Upper lobe of left lung (tissue), 6 donors: ENCODE measurements around the gene KDM2B. TPM values are rescaled to one million over a fixed set of nuclear protein-coding genes. Genes with fewer than 3 reads are reported as not detected.

Source experiments
- ATAC-seq, 2 donors: fragments of 200-7000 bp; cut with Tn5 transposase; one replicate each; pipeline ENCODE4 v1.9.1; 2022; ENCODE audit warnings: mild to moderate bottlenecking in 2 of 2, moderate library complexity in 2 of 2; ENCODE audit not compliant: low FRiP score in 2 of 2
- DNase-seq, 2 donors: peaks; one replicate each; pipeline ENCODE4 v3.0.0-alpha.2; 2019 to 2020
- H3K27ac ChIP-seq, 4 donors: fragments of 200-600 bp; sonication (generic); one replicate each; pipeline ENCODE4 v1.5.1; 2016 to 2019
- H3K27me3 ChIP-seq, 4 donors: fragments of 200-600 bp; sonication (generic); one replicate each; pipeline ENCODE4 v1.5.1; 2017 to 2019
- H3K36me3 ChIP-seq, 4 donors: fragments of 200-600 bp; sonication (generic); one replicate each; pipeline ENCODE4 v1.5.1; 2016 to 2019
- H3K4me1 ChIP-seq, 4 donors: fragments of 200-600 bp; sonication (generic); one replicate each; pipeline ENCODE4 v1.5.1; 2018 to 2019
- H3K4me3 ChIP-seq, 4 donors: fragments of 200-600 bp; sonication (generic); one replicate each; pipeline ENCODE4 v1.5.1; 2017 to 2019; ENCODE audit warnings: mild to moderate bottlenecking in 2 of 4, moderate library complexity in 1 of 4
- H3K9me3 ChIP-seq, 4 donors: fragments of 200-600 bp; sonication (generic); one replicate each; pipeline ENCODE4 v1.5.1; 2018 to 2019
- EP300 ChIP-seq, 4 donors: sonication (generic); formaldehyde crosslinking; IDR thresholded peaks; one replicate each; pipeline ENCODE4 v1.5.1; 2017; ENCODE audit warnings: antibody characterized with exemption in 4 of 4, control low read depth in 2 of 4
- POLR2A ChIP-seq, 4 donors: fragments of 450-650 bp; IDR thresholded peaks; one replicate each; pipeline ENCODE4 v1.5.1; 2016 to 2017; ENCODE audit warnings: antibody characterized with exemption in 4 of 4, mild to moderate bottlenecking in 2 of 4
- POLR2AphosphoS5 ChIP-seq, 2 donors: sonication (generic); formaldehyde crosslinking; IDR thresholded peaks; one replicate each; pipeline ENCODE4 v1.5.1; 2017; ENCODE audit warnings: antibody characterized with exemption in 2 of 2
- WGBS, 2 donors: methylation state at CpG; one replicate each; pipeline ENCODE4 v1.1.5; 2017 to 2018; 5-methylcytosine and 5-hydroxymethylcytosine counted together
- total RNA-seq, 6 donors: library from RNA; depleted of rRNA in 4 of 6; stranded (reverse); fragments of >200 nt in 4 of 6; gene quantifications; one replicate each; pipeline versions ENCODE4 v1.1.0 to v1.2.1, GENCODE V29; 2016 to 2021
- TF ChIP-seq, protein P1 (sequence below), 6 experiments: fragments of 450-650 bp in 4 of 6; fragments of 200-600 bp in 2 of 6; sonication (generic) in 2 of 6; IDR thresholded peaks; one replicate each; pipeline ENCODE4 v1.5.1; 2016 to 2019; ENCODE audit warnings: antibody characterized with exemption in 6 of 6
- donor health status: DM: no; HTN: no; CAD: no; lungs with moderate emphysema.
- donor health status: DM: no; HTN: yes; CAD: no; lungs with severe emphysema.

KDM2B gene
- total RNA-seq, 6 donors from 2014 or later, result 29.5 to 81.7 (median 34.2) TPM

GRCh38 chr12:121461048-121461447 lies 119.8 kb downstream of the KDM2B start:
- no peak overlapping the region for H3K4me3 ChIP-seq
- no peak for TF ChIP-seq EP300 (IDR thresholded peaks at IDR 0.05)
- no peak for TF ChIP-seq POLR2AphosphoS5 (IDR thresholded peaks at IDR 0.05)
- TF ChIP-seq, protein P1, sequence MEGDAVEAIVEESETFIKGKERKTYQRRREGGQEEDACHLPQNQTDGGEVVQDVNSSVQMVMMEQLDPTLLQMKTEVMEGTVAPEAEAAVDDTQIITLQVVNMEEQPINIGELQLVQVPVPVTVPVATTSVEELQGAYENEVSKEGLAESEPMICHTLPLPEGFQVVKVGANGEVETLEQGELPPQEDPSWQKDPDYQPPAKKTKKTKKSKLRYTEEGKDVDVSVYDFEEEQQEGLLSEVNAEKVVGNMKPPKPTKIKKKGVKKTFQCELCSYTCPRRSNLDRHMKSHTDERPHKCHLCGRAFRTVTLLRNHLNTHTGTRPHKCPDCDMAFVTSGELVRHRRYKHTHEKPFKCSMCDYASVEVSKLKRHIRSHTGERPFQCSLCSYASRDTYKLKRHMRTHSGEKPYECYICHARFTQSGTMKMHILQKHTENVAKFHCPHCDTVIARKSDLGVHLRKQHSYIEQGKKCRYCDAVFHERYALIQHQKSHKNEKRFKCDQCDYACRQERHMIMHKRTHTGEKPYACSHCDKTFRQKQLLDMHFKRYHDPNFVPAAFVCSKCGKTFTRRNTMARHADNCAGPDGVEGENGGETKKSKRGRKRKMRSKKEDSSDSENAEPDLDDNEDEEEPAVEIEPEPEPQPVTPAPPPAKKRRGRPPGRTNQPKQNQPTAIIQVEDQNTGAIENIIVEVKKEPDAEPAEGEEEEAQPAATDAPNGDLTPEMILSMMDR (IDR thresholded peaks at IDR 0.05), result no peak
- no peak for TF ChIP-seq POLR2A (IDR thresholded peaks at IDR 0.05)
- DNase-seq (no peak), ATAC-seq (peak in 1 of 2 donors; percentile 46)
- no peaks in the 10 kb centered on the region for H3K27me3 ChIP-seq
- H3K27ac ChIP-seq, result no peak overlapping the region
- H3K9me3 ChIP-seq, result no peaks in the 10 kb centered on the region
- peaks cover 7 to 12% (median 9%) of the 10 kb centered on the region in 4 donors for H3K4me1 ChIP-seq
- 62 to 90% methylated on average over 5 of the region's 5 CpGs for WGBS, 2 donors
- H3K36me3 ChIP-seq, result no peaks in the 10 kb centered on the region

DNA sequence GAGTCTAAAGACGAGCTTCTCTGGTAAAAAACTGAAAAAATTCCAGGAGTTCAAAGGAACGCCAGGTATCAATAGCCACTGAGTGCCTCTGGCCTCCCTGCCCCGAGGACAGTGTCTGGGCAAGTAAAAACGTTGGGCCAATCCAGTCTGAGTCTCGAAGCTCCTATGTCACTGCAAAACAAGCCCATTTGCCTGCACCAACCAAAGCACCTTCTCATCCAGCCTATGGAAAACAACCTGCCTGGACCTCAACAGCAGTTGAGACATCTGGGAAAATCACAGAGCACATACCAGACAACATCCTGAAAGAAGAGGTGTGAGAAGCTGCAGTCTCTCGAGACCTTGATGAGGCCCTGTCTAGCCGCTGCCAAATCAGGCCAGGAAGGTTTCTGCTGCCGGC lies 124.3 kb downstream of the KDM2B start:
- peaks cover 0 to 10% (median 0%) of the 10 kb centered on the region in 4 donors for H3K36me3 ChIP-seq
- no peak for ATAC-seq
- no peak for DNase-seq

GRCh38 chr12:121455766-121456420 lies 124.9 kb downstream of the KDM2B start:
- Histone ChIP-seq H3K4me1 (peaks cover 14 to 29% (median 20%) of the 10 kb centered on the region in 4 donors), H3K27ac (no peak overlapping the region), H3K4me3 (no peak overlapping the region), H3K9me3 (no peaks in the 10 kb centered on the region), H3K27me3 (no peaks in the 10 kb centered on the region), H3K36me3 (peaks cover 0 to 10% (median 0%) of the 10 kb centered on the region in 4 donors)
- DNase-seq (peak in 1 of 2 donors; percentile 44), ATAC-seq (no peak)
- TF ChIP-seq POLR2AphosphoS5 (IDR thresholded peaks at IDR 0.05) (no peak), POLR2A (IDR thresholded peaks at IDR 0.05) (no peak), EP300 (IDR thresholded peaks at IDR 0.05) (no peak)
- TF ChIP-seq, protein P1 (IDR thresholded peaks at IDR 0.05), result no peak
- WGBS, 2 donors, result 74 to 86% methylated on average over 8 to 23 of the region's 23 CpGs

More for the DNA sequence above, 124.3 kb downstream of the KDM2B start:
- Histone ChIP-seq H3K4me3 (no peak overlapping the region), H3K27ac (no peak overlapping the region), H3K9me3 (no peaks in the 10 kb centered on the region), H3K27me3 (no peaks in the 10 kb centered on the region), H3K4me1 (peaks cover 12 to 27% (median 15%) of the 10 kb centered on the region in 4 donors)
- TF ChIP-seq POLR2A (IDR thresholded peaks at IDR 0.05) (no peak), POLR2AphosphoS5 (IDR thresholded peaks at IDR 0.05) (no peak), EP300 (IDR thresholded peaks at IDR 0.05) (no peak)
- TF ChIP-seq, protein P1 (IDR thresholded peaks at IDR 0.05), result no peak
- WGBS, 2 donors, result 87 to 91% methylated on average over 6 to 8 of the region's 8 CpGs

DNA sequence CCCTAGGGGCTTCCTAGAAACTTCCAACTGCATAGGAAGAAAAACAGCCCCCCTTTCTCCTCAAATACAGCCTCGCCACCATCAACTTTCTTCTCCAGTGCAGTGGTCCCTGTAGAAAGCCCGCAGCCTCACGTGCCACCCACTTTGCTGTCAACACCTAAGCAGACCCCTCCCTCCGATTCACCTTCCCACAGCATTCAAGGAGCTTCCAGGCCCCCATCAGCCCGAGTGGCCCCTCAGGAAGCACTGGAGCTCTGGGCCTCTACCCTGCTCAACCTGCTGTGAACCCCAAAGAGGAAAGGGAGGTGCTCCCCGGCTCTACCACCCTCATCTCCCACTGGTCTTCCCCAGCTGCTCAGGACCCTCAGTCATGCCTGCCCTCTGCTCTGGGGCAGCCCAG lies 125.9 kb downstream of the KDM2B start:
- no peak for ATAC-seq
- Histone ChIP-seq H3K27me3 (no peaks in the 10 kb centered on the region), H3K36me3 (peaks cover 0 to 10% (median 0%) of the 10 kb centered on the region in 4 donors), H3K27ac (no peak overlapping the region), H3K9me3 (no peaks in the 10 kb centered on the region), H3K4me1 (peaks cover 14 to 29% (median 20%) of the 10 kb centered on the region in 4 donors), H3K4me3 (no peak overlapping the region)
- WGBS, 2 donors, result 92 to 98% methylated on average over 6 of the region's 6 CpGs
- DNase-seq, result no peak
- TF ChIP-seq, protein P1 (IDR thresholded peaks at IDR 0.05), result no peak
- TF ChIP-seq EP300 (IDR thresholded peaks at IDR 0.05) (no peak), POLR2A (IDR thresholded peaks at IDR 0.05) (no peak), POLR2AphosphoS5 (IDR thresholded peaks at IDR 0.05) (no peak)
